Prostate gland (tissue), 2 donors: Measurements from ENCODE around the gene NLGN2.

ENCODE experiments used
- CTCF ChIP-seq, 4 experiments: fragments of 200-600 bp in 2 of 4; fragments of 450-650 bp in 2 of 4; sonication (generic) in 2 of 4; IDR thresholded peaks; 1 replicate in 3 of 4; 2 replicates in 1 of 4; pipeline ENCODE4 v1.5.1; 2016 to 2019; ENCODE audit warnings: antibody characterized with exemption in 4 of 4, mild to moderate bottlenecking in 2 of 4, moderate library complexity in 2 of 4
- POLR2A ChIP-seq: fragments of 450-650 bp; IDR thresholded peaks from one replicate; pipeline ENCODE4 v1.6.1; 2016; ENCODE audit warnings: antibody characterized with exemption, mild to moderate bottlenecking

- no peak for TF ChIP-seq CTCF (IDR thresholded peaks at IDR 0.05)
- no peak for TF ChIP-seq POLR2A
Observed at GRCh38 chr17:7380321-7380720, 27.3 kb upstream of the NLGN2 start.
